Endothelial cell of umbilical vein (primary cell): Measurements from ENCODE around the gene NTSR1. TPM values are rescaled to one million over a fixed set of nuclear protein-coding genes. Genes with fewer than 3 reads are reported as not detected.

Experiments
- BruUV-seq: library from RNA; stranded (reverse); fragments of 400-500 nt; replicated peaks from 2 replicates; lab custom pipeline; 2021; lab: Mats Ljungman, UMichigan
- CTCF ChIA-PET: fragments of 300-600, 350-600 bp; sonication (Branson Sonifier 250); formaldehyde crosslinking; loops from one replicate; lab custom pipeline; 2021; ENCODE audit warnings: antibody characterized with exemption, inconsistent platforms; lab: Charles Lee
- POLR2A ChIA-PET: fragments of 300-600, 350-600 bp; sonication (Branson Sonifier 250); formaldehyde crosslinking; loops from one replicate; lab custom pipeline; 2021; ENCODE audit warnings: antibody characterized with exemption, inconsistent platforms; lab: Charles Lee
- DNase-seq: peaks from one replicate; pipeline ENCODE4 v3.0.0-alpha.2; 2011; ENCODE audit warnings: low read depth, low spot score
- FAIRE-seq: peaks from 2 replicates; lab custom pipeline; 2011; peaks lifted over from hg19 to GRCh38; lab: Jason Lieb, UNC
- H2AFZ ChIP-seq: 2 replicates; pipeline ENCODE4 v1.6.0; 2012; ENCODE audit warnings: low read depth, low read length, control low read depth, inconsistent platforms
- H3K27ac ChIP-seq: 2 replicates; pipeline ENCODE4 v1.5.1; 2011; ENCODE audit warnings: low read depth, mild to moderate bottlenecking, control low read depth, low read length, moderate library complexity; ENCODE audit not compliant: insufficient read depth
- H3K27me3 ChIP-seq, 2 experiments: 2 replicates each; pipeline versions ENCODE4 v1.6.0 to v1.6.1; 2011; ENCODE audit warnings: low read length in 2 of 2, mixed read lengths in 1 of 2; ENCODE audit not compliant: control insufficient read depth in 2 of 2, insufficient read depth in 2 of 2
- H3K36me3 ChIP-seq, 2 experiments: 2 replicates in 1 of 2; 3 replicates in 1 of 2; pipeline ENCODE4 v1.5.1; 2011; ENCODE audit warnings: low read length in 2 of 2, mild to moderate bottlenecking in 1 of 2, moderate library complexity in 1 of 2; ENCODE audit not compliant: control insufficient read depth in 2 of 2, insufficient read depth in 2 of 2; ENCODE audit errors: extremely low read depth in 1 of 2
- H3K4me1 ChIP-seq: 3 replicates; pipeline ENCODE4 v1.5.1; 2011; ENCODE audit warnings: mild to moderate bottlenecking, low read length; ENCODE audit not compliant: control insufficient read depth, insufficient read depth; ENCODE audit errors: extremely low read depth
- H3K4me2 ChIP-seq: 2 replicates; pipeline ENCODE4 v1.6.1; 2011; ENCODE audit warnings: low read length, control low read depth, mixed read lengths; ENCODE audit not compliant: insufficient read depth
- H3K4me3 ChIP-seq, 3 experiments: fragments of 200-600 bp in 1 of 3; sonication (generic), shearing (Covaris generic) in 1 of 3; replicated peaks in 1 of 3; 2 replicates each; pipeline ENCODE4 v1.5.1; 2011 to 2016; ENCODE audit warnings: control low read depth in 3 of 3, low read length in 3 of 3, mild to moderate bottlenecking in 2 of 3, inconsistent platforms in 1 of 3, low read depth in 1 of 3, moderate library complexity in 1 of 3; ENCODE audit not compliant: insufficient read depth in 1 of 3
- H3K79me2 ChIP-seq: 2 replicates; pipeline ENCODE4 v1.6.0; 2012; ENCODE audit warnings: low read length, inconsistent platforms; ENCODE audit not compliant: control insufficient read depth, insufficient read depth
- H3K9ac ChIP-seq: replicated peaks from 2 replicates; pipeline ENCODE3; 2011; ENCODE audit warnings: low read length, control low read depth; ENCODE audit not compliant: insufficient read depth; ENCODE audit errors: extremely low read depth
- H3K9me1 ChIP-seq: replicated peaks from 3 replicates; pipeline ENCODE4 v1.6.0; 2011; ENCODE audit warnings: mild to moderate bottlenecking, low read length; ENCODE audit not compliant: control insufficient read depth, insufficient read depth; ENCODE audit errors: extremely low read depth
- H3K9me3 ChIP-seq: replicated peaks from 2 replicates; pipeline ENCODE4 v1.5.1; 2012; ENCODE audit warnings: low read length, inconsistent platforms; ENCODE audit not compliant: control insufficient read depth, insufficient read depth
- H4K20me1 ChIP-seq: replicated peaks from 2 replicates; pipeline ENCODE3; 2011; ENCODE audit warnings: mild to moderate bottlenecking, low read length; ENCODE audit not compliant: control insufficient read depth, insufficient read depth; ENCODE audit errors: extremely low read depth
- CTCF ChIP-seq, 2 donors: IDR thresholded peaks; 1 replicate in 1 of 2; 2 replicates in 1 of 2; pipeline ENCODE4 v1.5.1; 2011; ENCODE audit warnings: low read length in 2 of 2, mild to moderate bottlenecking in 2 of 2, moderate library complexity in 2 of 2, control low read depth in 1 of 2, inconsistent platforms in 1 of 2, low read depth in 1 of 2; ENCODE audit not compliant: insufficient read depth in 1 of 2; ENCODE audit errors: extremely low read depth in 1 of 2
- FOS ChIP-seq: IDR thresholded peaks from 2 replicates; pipeline ENCODE4 v1.6.1; 2011; ENCODE audit warnings: mild to moderate bottlenecking, low read length, moderate library complexity, borderline replicate concordance; ENCODE audit not compliant: insufficient read depth
- MAX ChIP-seq: IDR thresholded peaks from 2 replicates; pipeline ENCODE4 v1.6.1; 2011; ENCODE audit not compliant: insufficient read depth, insufficient read length
- POLR2A ChIP-seq: IDR thresholded peaks from 2 replicates; pipeline ENCODE4 v1.6.1; 2012; ENCODE audit warnings: low read depth, mild to moderate bottlenecking, control low read depth, low read length
- POLR2AphosphoS5 ChIP-seq: IDR thresholded peaks from 2 replicates; pipeline ENCODE4 v1.6.1; 2012; ENCODE audit warnings: low read depth, mild to moderate bottlenecking, control low read depth, low read length, moderate library complexity; ENCODE audit not compliant: insufficient read depth
- dilution Hi-C: fragments of 300-500 bp; cut with MboI; formaldehyde crosslinking; loops from one replicate; pipeline ENCODE4 v1.15.0; 2019; ENCODE audit warnings: low sequenced_read_pairs; ENCODE audit not compliant: extremely low pct_ligation_motif_present
- intact Hi-C: fragments of 100-400 bp; cut with micrococcal nuclease; formaldehyde crosslinking; loops from one replicate; pipeline ENCODE4 v1.10.0; 2022
- polyA plus RNA-seq, 4 experiments: library from polyadenylated mRNA; depleted of rRNA in 3 of 4; stranded (reverse) in 3 of 4; unstranded in 1 of 4; fragments of >200 nt; gene quantifications; 2 replicates each; pipeline versions ENCODE4 v1.2.1 to v1.2.3, GENCODE V29; 2011 to 2012; ENCODE audit warnings: missing spikeins in 1 of 4
- total RNA-seq: library from RNA; stranded (reverse); gene quantifications from 2 replicates; pipeline ENCODE4 v1.2.3, GENCODE V29; 2021

The NTSR1 gene
- total and polyA plus RNA-seq, 2 donors (not counting 3 experiments of a cell fraction or from before 2014, with no cell fraction given): 0.14 to 2.1 TPM

GRCh38 chr20:62675156-62675876, 33.3 kb upstream of the NTSR1 start:
- ChIA-PET POLR2A (no interaction called here), CTCF (interaction anchor here (0.8 to 9.2 kb wide), 3 partner anchors 20 to 117 kb away, joined by 3 to 120 read pairs (median 3); no protein-coding TSS in a partner anchor)

More at GRCh38 chr20:62675156-62675876, 33.3 kb upstream of the NTSR1 start:
- Histone ChIP-seq H3K4me3 (no peak overlapping the region), H3K36me3 (no peaks in the 10 kb centered on the region), H3K4me1 (no peaks in the 10 kb centered on the region), H2AFZ (no peak overlapping the region), H3K4me2 (no peak overlapping the region), H3K9me3 (no peaks in the 10 kb centered on the region), H3K9me1 (no peaks in the 10 kb centered on the region), H3K27ac (no peak overlapping the region), H3K9ac (no peak overlapping the region), H3K79me2 (no peaks in the 10 kb centered on the region), H4K20me1 (no peaks in the 10 kb centered on the region), H3K27me3 (peaks cover 0 to 2% of the 10 kb centered on the region in 2 experiments)
- no peak for DNase-seq
- dilution Hi-C loops (no loop called here), intact Hi-C loops (no loop called here)
- no peak for FAIRE-seq
- TF ChIP-seq POLR2A (no peak), POLR2AphosphoS5 (no peak), MAX (no peak), FOS (no peak), CTCF (IDR thresholded peaks at IDR 0.05; ENCODE audit: extremely low read depth in 1 of 2, insufficient read depth in 1 of 2, low read depth in 1 of 2, low read length in 2 of 2) (no peak)
- no TSS peak for BruUV-seq
